Pancreas (tissue), 10 donors: ENCODE results near the gene RAB11A. TPM values are rescaled to one million over a fixed set of nuclear protein-coding genes. Genes with fewer than 3 reads are reported as not detected.

ENCODE experiments used
- ATAC-seq, 4 donors: fragments of 200-7000 bp; cut with Tn5 transposase; one replicate each; pipeline versions ENCODE4 v1.8.0 to v1.9.1; 2020; ENCODE audit warnings: mild to moderate bottlenecking in 4 of 4, moderate library complexity in 4 of 4
- DNase-seq, 6 donors: peaks; one replicate each; pipeline ENCODE4 v3.0.0-alpha.2; 2020
- FAIRE-seq: peaks from 2 replicates; lab custom pipeline; 2012; peaks lifted over from hg19 to GRCh38; lab: Jason Lieb, UNC
- H3K27ac ChIP-seq, 4 donors: fragments of 200-600 bp; sonication (generic); 1 replicate in 3 of 4; 2 replicates in 1 of 4; pipeline versions ENCODE4 v1.5.0 to v1.8.0; 2020
- H3K27me3 ChIP-seq, 4 donors: fragments of 200-600 bp; one replicate each; pipeline ENCODE4 v1.8.0; 2021
- H3K36me3 ChIP-seq, 3 donors: fragments of 200-600 bp; sonication (generic) in 1 of 3; one replicate each; pipeline versions ENCODE4 v1.5.0 to v1.8.0; 2020 to 2021
- H3K4me1 ChIP-seq, 3 donors: fragments of 200-600 bp; one replicate each; pipeline ENCODE4 v1.8.0; 2021
- H3K4me3 ChIP-seq, 4 donors: fragments of 200-600 bp; sonication (generic) in 2 of 4; one replicate each; pipeline versions ENCODE4 v1.5.0 to v1.8.0; 2020 to 2021
- H3K9me3 ChIP-seq, 4 donors: fragments of 200-600 bp; one replicate each; pipeline ENCODE4 v1.8.0; 2021
- WGBS, 2 donors: extraction: QIAGEN DNeasy Blood & Tissue Kit; methylation state at CpG; one replicate each; pipeline ENCODE4 v1.1.7; 2013; 5-methylcytosine and 5-hydroxymethylcytosine counted together
- intact Hi-C, 3 donors: fragments of 100-400 bp; cut with DNase I; formaldehyde crosslinking; loops; one replicate each; pipeline versions ENCODE4 v1.11.1 to v1.14.2; 2022
- polyA plus RNA-seq, 2 donors: library from polyadenylated mRNA; stranded (reverse); fragments of 200-250 nt; gene quantifications; one replicate each; pipeline ENCODE4 v1.2.3, GENCODE V29; 2013
- total RNA-seq, 6 donors: library from RNA; stranded (reverse); fragmentation: NEBNext Ultra II Directional in 4 of 6; extraction: Animal tissue kit (Norgen Biotek cat#: 25700) in 4 of 6; gene quantifications; one replicate each; pipeline versions ENCODE4 v1.2.1 to v1.2.4, GENCODE V29; 2021 to 2023
- TF ChIP-seq, protein P1 (sequence below), 4 donors: fragments of 200-600 bp; sonication (generic) in 3 of 4; IDR thresholded peaks; one replicate each; pipeline versions ENCODE4 v1.5.0 to v1.8.0; 2021; ENCODE audit warnings: antibody characterized with exemption in 4 of 4
- donor health status: healthy with polysubstance abuse.
- donor health status: DM: no; HTN: no; CAD: no; lungs with moderate emphysema.
- donor health status: DM: no; HTN: no; CAD: no.
- donor health status: control.
- donor health status: control.
- donor health status: Bipolar disorder and iron deficiency.
- donor health status: DM: yes; HTN: yes; CAD: no.
- donor health status: DM: no; HTN: no; CAD: no.
- donor health status: DM: no; HTN: no; CAD: no.
- donor health status: DM: yes; HTN: yes; CAD: no.

Gene RAB11A
- total and polyA plus RNA-seq, 8 donors = 19.8 to 98.4 (median 62.0) TPM

- DNase-seq = no peak
- 49 to 52% methylated on average over 4 of the region's 4 CpGs for WGBS, 2 donors
Observed at GRCh38 chr15:65839985-65840384, 29.3 kb upstream of the RAB11A start.

DNA sequence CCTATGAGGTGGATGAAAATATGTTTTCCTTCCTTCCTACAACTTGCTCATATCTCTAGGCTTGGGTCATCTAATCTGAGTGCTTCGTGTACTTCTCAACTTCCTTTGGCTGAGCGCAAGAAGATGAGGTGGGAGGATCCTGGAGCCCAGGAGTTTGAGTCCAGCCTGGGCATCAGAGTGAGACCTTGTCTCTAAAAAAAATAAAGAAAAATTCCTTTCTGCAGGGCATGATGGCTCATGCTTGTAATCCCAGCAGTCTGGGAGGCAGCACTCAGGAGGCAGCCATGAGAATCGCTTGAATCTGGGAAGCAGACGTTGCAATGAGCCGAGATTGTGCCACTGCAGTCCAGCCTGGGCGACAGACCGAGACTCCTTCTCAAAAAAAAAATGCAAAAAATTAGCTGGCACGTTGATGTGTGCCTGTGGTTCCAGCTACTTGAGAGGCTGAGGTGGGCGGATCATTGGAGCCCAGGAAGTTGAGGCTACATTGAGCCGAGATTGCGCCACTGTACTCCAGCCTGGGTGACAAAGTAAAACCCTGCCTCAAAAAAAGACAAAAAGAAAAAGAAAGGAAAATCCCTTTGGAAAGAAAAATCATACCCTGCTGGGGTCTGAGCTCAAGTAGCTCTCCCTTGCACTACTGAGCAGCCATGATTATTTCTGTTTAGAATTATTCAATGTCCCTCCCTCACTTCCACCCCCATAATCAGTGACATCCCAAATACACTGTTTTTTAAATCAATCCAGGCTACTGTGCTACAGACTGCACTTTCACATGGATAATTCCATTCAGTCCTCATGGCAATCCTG lies 28.0 kb upstream of the RAB11A start:
- 75 to 76% methylated on average over 11 of the region's 11 CpGs for WGBS, 2 donors
- TF ChIP-seq, protein P1, sequence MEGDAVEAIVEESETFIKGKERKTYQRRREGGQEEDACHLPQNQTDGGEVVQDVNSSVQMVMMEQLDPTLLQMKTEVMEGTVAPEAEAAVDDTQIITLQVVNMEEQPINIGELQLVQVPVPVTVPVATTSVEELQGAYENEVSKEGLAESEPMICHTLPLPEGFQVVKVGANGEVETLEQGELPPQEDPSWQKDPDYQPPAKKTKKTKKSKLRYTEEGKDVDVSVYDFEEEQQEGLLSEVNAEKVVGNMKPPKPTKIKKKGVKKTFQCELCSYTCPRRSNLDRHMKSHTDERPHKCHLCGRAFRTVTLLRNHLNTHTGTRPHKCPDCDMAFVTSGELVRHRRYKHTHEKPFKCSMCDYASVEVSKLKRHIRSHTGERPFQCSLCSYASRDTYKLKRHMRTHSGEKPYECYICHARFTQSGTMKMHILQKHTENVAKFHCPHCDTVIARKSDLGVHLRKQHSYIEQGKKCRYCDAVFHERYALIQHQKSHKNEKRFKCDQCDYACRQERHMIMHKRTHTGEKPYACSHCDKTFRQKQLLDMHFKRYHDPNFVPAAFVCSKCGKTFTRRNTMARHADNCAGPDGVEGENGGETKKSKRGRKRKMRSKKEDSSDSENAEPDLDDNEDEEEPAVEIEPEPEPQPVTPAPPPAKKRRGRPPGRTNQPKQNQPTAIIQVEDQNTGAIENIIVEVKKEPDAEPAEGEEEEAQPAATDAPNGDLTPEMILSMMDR (IDR thresholded peaks at IDR 0.05) = no peak
- Histone ChIP-seq H3K4me1 (peaks cover 0 to 5% (median 0%) of the 10 kb centered on the region in 3 donors), H3K4me3 (no peak overlapping the region), H3K9me3 (no peaks in the 10 kb centered on the region), H3K27me3 (no peaks in the 10 kb centered on the region), H3K27ac (no peak overlapping the region), H3K36me3 (no peaks in the 10 kb centered on the region)
- intact Hi-C loops = no loop called here
- ATAC-seq (peak in 1 of 4 donors; percentile 57), DNase-seq (no peak), FAIRE-seq (no peak)

More at GRCh38 chr15:65839985-65840384, 29.3 kb upstream of the RAB11A start:
- no peaks in the 10 kb centered on the region for H3K9me3 ChIP-seq
- no peak overlapping the region for H3K4me3 ChIP-seq
- H3K4me1 ChIP-seq = peaks cover 0 to 5% (median 0%) of the 10 kb centered on the region in 3 donors
- H3K27ac ChIP-seq = no peak overlapping the region
- no peaks in the 10 kb centered on the region for H3K27me3 ChIP-seq
- no peak for FAIRE-seq
- TF ChIP-seq, protein P1 (IDR thresholded peaks at IDR 0.05) = no peak
- no peaks in the 10 kb centered on the region for H3K36me3 ChIP-seq
- intact Hi-C loops = no loop called here
- ATAC-seq = no peak

- H3K27me3 ChIP-seq = no peaks in the 10 kb centered on the region
- no peaks in the 10 kb centered on the region for H3K36me3 ChIP-seq
- DNase-seq = no peak
- no peak overlapping the region for H3K4me3 ChIP-seq
- ATAC-seq = no peak
- TF ChIP-seq, protein P1 (IDR thresholded peaks at IDR 0.05) = no peak
- H3K9me3 ChIP-seq = no peaks in the 10 kb centered on the region
- no peak overlapping the region for H3K27ac ChIP-seq
- H3K4me1 ChIP-seq = no peaks in the 10 kb centered on the region
- WGBS, 2 donors = 72 to 81% methylated on average over 9 of the region's 9 CpGs
- FAIRE-seq = no peak
- intact Hi-C loops = no loop called here
Observed at GRCh38 chr15:65845826-65846519, 23.3 kb upstream of the RAB11A start.

DNA sequence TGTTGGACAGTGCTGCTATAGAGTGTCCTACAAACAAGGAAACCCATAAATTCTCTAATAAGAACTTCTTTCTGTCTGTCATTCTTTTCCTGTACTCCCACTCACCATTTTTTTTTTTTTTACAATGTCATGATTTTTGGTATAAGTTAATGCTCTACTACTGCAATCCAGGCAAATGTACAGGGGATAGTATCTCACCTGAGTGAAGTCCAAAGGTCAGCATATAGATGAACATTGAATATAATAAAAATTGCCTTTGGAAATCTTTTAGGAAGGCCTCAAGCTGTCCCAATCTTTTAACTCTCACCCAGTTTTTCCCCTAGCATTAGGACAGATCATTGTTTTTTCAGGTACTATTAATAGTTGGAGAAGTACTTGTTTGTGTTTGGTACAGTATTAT lies 21.3 kb upstream of the RAB11A start:
- no peak for ATAC-seq

More for the DNA sequence above, 21.3 kb upstream of the RAB11A start:
- no peak for DNase-seq
- Histone ChIP-seq H3K27me3 (no peaks in the 10 kb centered on the region), H3K27ac (no peak overlapping the region), H3K36me3 (no peaks in the 10 kb centered on the region), H3K4me3 (no peak overlapping the region), H3K4me1 (no peaks in the 10 kb centered on the region), H3K9me3 (no peaks in the 10 kb centered on the region)
- intact Hi-C loops = no loop called here
- TF ChIP-seq, protein P1 (IDR thresholded peaks at IDR 0.05) = no peak
- FAIRE-seq = no peak
